GM20431 (cell line): ENCODE data around the gene TFAP2E.

ENCODE experiments used
- in situ Hi-C: fragments of 300-500 bp; cut with MseI, MboI; formaldehyde crosslinking; loops from one replicate; pipeline ENCODE4 v1.15.0; 2020; ENCODE audit warnings: low sequenced_read_pairs; ENCODE audit not compliant: unreplicated experiment

Gene TFAP2E

GRCh38 chr1:35590476-35591040 is 17.4 kb downstream of the TFAP2E start:
- in situ Hi-C loops: no loop called here

GRCh38 chr1:35591211-35591610 is 18.1 kb downstream of the TFAP2E start:
- in situ Hi-C loops: no loop called here

- in situ Hi-C loops: no loop called here
Measured at GRCh38 chr1:35592991-35593769, 20.1 kb downstream of the TFAP2E start.

- in situ Hi-C loops: no loop called here
Measured at GRCh38 chr1:35594005-35594760, 21.1 kb downstream of the TFAP2E start.

GRCh38 chr1:35595684-35596083 is 22.6 kb downstream of the TFAP2E start:
- in situ Hi-C loops: no loop called here

- in situ Hi-C loops: no loop called here
Measured at GRCh38 chr1:35597870-35598269, 24.8 kb downstream of the TFAP2E start.

- in situ Hi-C loops: no loop called here
Measured at GRCh38 chr1:35598895-35599294, 25.8 kb downstream of the TFAP2E start.

GRCh38 chr1:35599411-35599810 is 26.3 kb downstream of the TFAP2E start:
- in situ Hi-C loops: no loop called here

- in situ Hi-C loops: no loop called here
Measured at GRCh38 chr1:35600593-35600992, 27.5 kb downstream of the TFAP2E start.

GRCh38 chr1:35603468-35603867 is 30.4 kb downstream of the TFAP2E start:
- in situ Hi-C loops: no loop called here

- in situ Hi-C loops: no loop called here
Measured at GRCh38 chr1:35603941-35604340, 30.8 kb downstream of the TFAP2E start.

GRCh38 chr1:35605071-35605866 is 32.2 kb downstream of the TFAP2E start:
- in situ Hi-C loops: no loop called here

- in situ Hi-C loops: no loop called here
Measured at GRCh38 chr1:35605867-35606182, 32.7 kb downstream of the TFAP2E start.

- in situ Hi-C loops: no loop called here
Measured at GRCh38 chr1:35611655-35612054, 38.5 kb downstream of the TFAP2E start.

GRCh38 chr1:35615440-35615839 is 42.3 kb downstream of the TFAP2E start:
- in situ Hi-C loops: no loop called here

- in situ Hi-C loops: no loop called here
Measured at GRCh38 chr1:35619237-35620121, 46.4 kb downstream of the TFAP2E start.

- in situ Hi-C loops: no loop called here
Measured at GRCh38 chr1:35622510-35623178, 49.5 kb downstream of the TFAP2E start.

- in situ Hi-C loops: no loop called here
Measured at GRCh38 chr1:35623832-35624231, 50.7 kb downstream of the TFAP2E start.

- in situ Hi-C loops: no loop called here
Measured at GRCh38 chr1:35629051-35629450, 55.9 kb downstream of the TFAP2E start.
